Mesenchymal stem cell (in vitro differentiated cells and primary cell): ENCODE measurements around the gene GPANK1.

Source experiments
- DNase-seq: peaks from one replicate; pipeline ENCODE4 v3.0.0-alpha.2; 2013
- H2AFZ ChIP-seq: one replicate; pipeline ENCODE4 v1.6.1; 2013; ENCODE audit warnings: low read depth, mild to moderate bottlenecking, control low read depth, inconsistent platforms, low read length, moderate library complexity
- H2AK5ac ChIP-seq: 2 replicates; pipeline ENCODE4 v1.6.1; 2013; ENCODE audit warnings: low read length, moderate library complexity, mild to moderate bottlenecking, inconsistent platforms; ENCODE audit not compliant: severe bottlenecking
- H2BK120ac ChIP-seq: one replicate; pipeline ENCODE4 v1.6.1; 2013; ENCODE audit warnings: low read depth, mild to moderate bottlenecking, inconsistent platforms, low read length, moderate library complexity
- H2BK12ac ChIP-seq, 2 experiments: one replicate each; pipeline ENCODE4 v1.6.1; 2013; ENCODE audit warnings: inconsistent platforms in 2 of 2, low read length in 2 of 2, mild to moderate bottlenecking in 2 of 2, moderate library complexity in 2 of 2, control low read depth in 1 of 2
- H2BK15ac ChIP-seq: one replicate; pipeline ENCODE4 v1.6.1; 2013; ENCODE audit warnings: mild to moderate bottlenecking, low read depth, inconsistent platforms; ENCODE audit not compliant: poor library complexity, severe bottlenecking
- H2BK5ac ChIP-seq: 2 replicates; pipeline ENCODE4 v1.6.1; 2013; ENCODE audit warnings: low read depth, mild to moderate bottlenecking, low read length, control low read depth, inconsistent platforms; ENCODE audit not compliant: poor library complexity, severe bottlenecking
- H3K14ac ChIP-seq, 2 experiments: one replicate each; pipeline ENCODE4 v1.6.1; 2013; ENCODE audit warnings: inconsistent platforms in 2 of 2, low read length in 2 of 2, control low read depth in 1 of 2, mild to moderate bottlenecking in 1 of 2, moderate library complexity in 1 of 2
- H3K18ac ChIP-seq, 2 experiments: one replicate each; pipeline ENCODE4 v1.6.1; 2013; ENCODE audit warnings: inconsistent platforms in 2 of 2, low read length in 2 of 2, control low read depth in 1 of 2, low read depth in 1 of 2, mild to moderate bottlenecking in 1 of 2
- H3K23ac ChIP-seq, 2 experiments: one replicate each; pipeline ENCODE4 v1.6.1; 2013; ENCODE audit warnings: inconsistent platforms in 2 of 2, low read length in 2 of 2, mild to moderate bottlenecking in 2 of 2, moderate library complexity in 2 of 2, control low read depth in 1 of 2
- H3K27ac ChIP-seq: 2 replicates; pipeline ENCODE4 v1.5.1; 2013; ENCODE audit warnings: mild to moderate bottlenecking, moderate library complexity, low read length, control low read depth, inconsistent platforms; ENCODE audit not compliant: poor library complexity, severe bottlenecking
- H3K27me3 ChIP-seq, 2 experiments: 2 replicates each; pipeline versions ENCODE4 v1.6.1 to v1.7.0; 2013; ENCODE audit warnings: low read length in 2 of 2, mild to moderate bottlenecking in 2 of 2, moderate library complexity in 2 of 2, control low read depth in 1 of 2, inconsistent platforms in 1 of 2; ENCODE audit not compliant: control insufficient read depth in 1 of 2, insufficient read depth in 1 of 2
- H3K36me3 ChIP-seq, 2 experiments: 2 replicates each; pipeline versions ENCODE4 v1.6.1 to v1.7.0; 2013; ENCODE audit warnings: low read length in 2 of 2, control low read depth in 1 of 2, inconsistent platforms in 1 of 2, low read depth in 1 of 2, mild to moderate bottlenecking in 1 of 2; ENCODE audit not compliant: insufficient read depth in 2 of 2, control insufficient read depth in 1 of 2
- H3K4ac ChIP-seq, 2 experiments: one replicate each; pipeline ENCODE4 v1.6.1; 2013; ENCODE audit warnings: inconsistent platforms in 2 of 2, low read length in 2 of 2, mild to moderate bottlenecking in 2 of 2, moderate library complexity in 2 of 2, control low read depth in 1 of 2, low read depth in 1 of 2
- H3K4me1 ChIP-seq: 2 replicates; pipeline ENCODE4 v1.6.1; 2013; ENCODE audit warnings: low read depth, low read length, control low read depth; ENCODE audit not compliant: control insufficient read depth, insufficient read depth
- H3K4me2 ChIP-seq: 2 replicates; pipeline ENCODE4 v1.6.1; 2013; ENCODE audit warnings: low read length, mild to moderate bottlenecking, inconsistent platforms; ENCODE audit not compliant: poor library complexity, severe bottlenecking
- H3K4me3 ChIP-seq, 2 experiments: 2 replicates each; pipeline versions ENCODE4 v1.5.1 to v1.7.0; 2013; ENCODE audit warnings: low read length in 2 of 2, mild to moderate bottlenecking in 2 of 2, control low read depth in 1 of 2, low read depth in 1 of 2; ENCODE audit not compliant: insufficient read depth in 1 of 2
- H3K79me1 ChIP-seq: replicated peaks from 2 replicates; pipeline ENCODE4 v1.6.1; 2013; ENCODE audit warnings: mild to moderate bottlenecking, control low read depth, low read length, inconsistent platforms; ENCODE audit not compliant: poor library complexity, severe bottlenecking
- H3K9ac ChIP-seq: 2 replicates; pipeline ENCODE4 v1.7.0; 2013; ENCODE audit warnings: mild to moderate bottlenecking, low read length, moderate library complexity
- H3K9me3 ChIP-seq: 2 replicates; pipeline ENCODE4 v1.7.0; 2013; ENCODE audit warnings: mild to moderate bottlenecking, low read length; ENCODE audit not compliant: control insufficient read depth
- H4K8ac ChIP-seq: one replicate; pipeline ENCODE4 v1.6.1; 2013; ENCODE audit warnings: inconsistent platforms, mild to moderate bottlenecking, low read length, moderate library complexity
- H4K91ac ChIP-seq: one replicate; pipeline ENCODE4 v1.6.1; 2013; ENCODE audit warnings: mild to moderate bottlenecking, low read length, inconsistent platforms
- WGBS: methylation state at CpG from one replicate; pipeline ENCODE4 v1.1.7; 2013; ENCODE audit warnings: mixed read lengths; 5-methylcytosine and 5-hydroxymethylcytosine counted together

The GPANK1 gene

GRCh38 chr6:31655349-31656237 lies 9.2 kb downstream of the GPANK1 start, which contains the start of gene APOM:
Gene APOM, plus strand, starts transcription at chr6:31655894. Its CDS starts 73 bp downstream, at chr6:31655967.
- 93% methylated on average over 8 of the region's 8 CpGs for WGBS

GRCh38 chr6:31654574-31655348 lies 10.0 kb downstream of the GPANK1 start:
- 98% methylated on average over 6 of the region's 8 CpGs for WGBS
- H4K8ac ChIP-seq, result no peak overlapping the region
- H2AK5ac ChIP-seq, result no peak overlapping the region
- H2BK5ac ChIP-seq, result no peak overlapping the region
- no peak overlapping the region for H3K4me3 ChIP-seq
- H3K4me2 ChIP-seq, result no peak overlapping the region
- no peak overlapping the region for H4K91ac ChIP-seq
- peaks cover 17 to 40% of the 10 kb centered on the region in 2 experiments for H3K36me3 ChIP-seq
- H3K14ac ChIP-seq, result no peak overlapping the region
- no peak overlapping the region for H3K27ac ChIP-seq
- H3K4ac ChIP-seq, result no peak overlapping the region
- H2BK12ac ChIP-seq, result no peak overlapping the region
- DNase-seq, result no peak
- H2BK15ac ChIP-seq, result no peak overlapping the region
- H3K79me1 ChIP-seq, result peaks cover 12% of the 10 kb centered on the region
- H3K9ac ChIP-seq, result no peak overlapping the region
- no peak overlapping the region for H2BK120ac ChIP-seq
- H3K18ac ChIP-seq, result no peak overlapping the region
- no peaks in the 10 kb centered on the region for H3K9me3 ChIP-seq
- H2AFZ ChIP-seq, result no peak overlapping the region
- H3K27me3 ChIP-seq, result no peaks in the 10 kb centered on the region
- H3K23ac ChIP-seq, result no peak overlapping the region
- H3K4me1 ChIP-seq, result peaks cover 22% of the 10 kb centered on the region

More at GRCh38 chr6:31655349-31656237, 9.2 kb downstream of the GPANK1 start, which contains the start of gene APOM:
- Histone ChIP-seq H4K8ac (no peak within 1 kb of the TSS), H2BK5ac (no peak within 1 kb of the TSS), H3K14ac (no peak within 1 kb of the TSS), H2BK12ac (no peak within 1 kb of the TSS), H3K27me3 (no peaks in the 10 kb centered on the region), H3K4me2 (no peak within 1 kb of the TSS), H3K27ac (no peak within 1 kb of the TSS), H3K9ac (no peak within 1 kb of the TSS), H4K91ac (no peak within 1 kb of the TSS), H3K79me1 (peaks cover 13% of the 10 kb centered on the region), H3K4me3 (no peak within 1 kb of the TSS), H3K9me3 (no peaks in the 10 kb centered on the region), H3K23ac (no peak within 1 kb of the TSS), H3K18ac (no peak within 1 kb of the TSS), H2BK15ac (no peak within 1 kb of the TSS), H2BK120ac (no peak within 1 kb of the TSS), H2AK5ac (no peak within 1 kb of the TSS), H2AFZ (no peak within 1 kb of the TSS), H3K4ac (no peak within 1 kb of the TSS), H3K36me3 (peaks cover 17 to 38% of the 10 kb centered on the region in 2 experiments), H3K4me1 (peaks cover 22% of the 10 kb centered on the region)
- DNase-seq, result no peak

- Histone ChIP-seq H3K27ac (peak overlapping the region; percentile 93), H2BK15ac (peak overlapping the region; percentile 76), H2AK5ac (peak overlapping the region; percentile 73), H3K4me1 (peaks cover 12% of the 10 kb centered on the region), H3K14ac (peak overlapping the region in 1 of 2 experiments; percentile 86), H3K9ac (peak overlapping the region; percentile 99), H2BK120ac (no peak overlapping the region), H3K4me2 (peak overlapping the region; percentile 92), H3K9me3 (no peaks in the 10 kb centered on the region), H3K4me3 (peak overlapping the region; percentile 62 to 88), H3K36me3 (peaks cover 24 to 52% of the 10 kb centered on the region in 2 experiments), H2BK5ac (peak overlapping the region; percentile 50), H4K91ac (peak overlapping the region; percentile 61), H3K23ac (peak overlapping the region in 1 of 2 experiments; percentile 63), H3K4ac (peak overlapping the region; percentile 54 to 94), H3K18ac (peak overlapping the region; percentile 65 to 98), H2BK12ac (peak overlapping the region in 1 of 2 experiments; percentile 65), H2AFZ (no peak overlapping the region), H4K8ac (peak overlapping the region; percentile 59), H3K79me1 (peaks cover 21% of the 10 kb centered on the region), H3K27me3 (no peaks in the 10 kb centered on the region)
- DNase-seq, result peak; percentile 96
- 14% methylated on average over 32 of the region's 37 CpGs for WGBS
Observed at GRCh38 chr6:31652925-31653724, 11.7 kb downstream of the GPANK1 start.
